ENCODE data around the gene EPN1.
"Not testable (repeated sequence)": the region's sequence is repeated elsewhere in the genome, so short reads cannot be mapped to it uniquely, and the experiment has no call there.

The EPN1 gene

DNA sequence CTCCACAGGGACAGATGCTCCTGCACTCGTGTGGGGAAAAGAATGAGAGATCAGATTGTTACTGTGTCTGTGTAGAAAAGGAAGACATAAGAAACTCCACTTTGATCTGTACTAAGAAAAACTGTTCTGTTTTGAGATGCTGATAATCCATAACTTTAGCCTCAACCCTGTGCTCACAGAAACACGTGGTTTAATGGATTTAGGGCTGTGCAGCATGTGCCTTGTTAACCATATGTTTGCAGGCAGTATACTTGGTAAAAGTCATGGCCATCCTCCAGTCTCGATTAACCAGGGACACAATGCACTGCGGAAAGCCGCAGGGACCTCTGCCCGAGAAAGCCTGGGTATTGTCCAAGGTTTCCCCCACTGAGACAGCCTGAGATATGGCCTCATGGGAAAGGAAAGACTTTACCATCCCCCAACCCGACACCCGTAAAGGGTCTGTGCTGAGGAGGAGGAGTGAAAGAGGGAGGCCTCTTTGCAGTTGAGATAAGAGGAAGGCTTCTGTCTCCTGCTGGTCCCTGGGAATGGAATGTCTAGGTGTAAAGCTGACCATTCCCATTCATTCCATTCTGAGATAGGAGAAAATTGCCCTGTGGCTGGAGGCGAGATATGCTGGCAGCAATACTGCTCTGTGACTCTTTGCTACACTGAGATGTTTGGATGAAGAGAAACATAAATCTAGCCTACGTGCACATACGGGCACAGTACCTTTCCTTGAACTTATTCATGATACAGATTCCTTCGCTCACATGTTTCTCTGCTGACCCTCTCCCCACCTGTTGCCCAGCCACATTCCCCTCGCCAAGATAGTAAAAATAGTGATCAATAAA, 43.1 kb downstream of the EPN1 start:
- not testable (repeated sequence) for DNase-seq (ENCODE audit: low read depth in 2 of 2, low spot score in 1 of 2)

DNA sequence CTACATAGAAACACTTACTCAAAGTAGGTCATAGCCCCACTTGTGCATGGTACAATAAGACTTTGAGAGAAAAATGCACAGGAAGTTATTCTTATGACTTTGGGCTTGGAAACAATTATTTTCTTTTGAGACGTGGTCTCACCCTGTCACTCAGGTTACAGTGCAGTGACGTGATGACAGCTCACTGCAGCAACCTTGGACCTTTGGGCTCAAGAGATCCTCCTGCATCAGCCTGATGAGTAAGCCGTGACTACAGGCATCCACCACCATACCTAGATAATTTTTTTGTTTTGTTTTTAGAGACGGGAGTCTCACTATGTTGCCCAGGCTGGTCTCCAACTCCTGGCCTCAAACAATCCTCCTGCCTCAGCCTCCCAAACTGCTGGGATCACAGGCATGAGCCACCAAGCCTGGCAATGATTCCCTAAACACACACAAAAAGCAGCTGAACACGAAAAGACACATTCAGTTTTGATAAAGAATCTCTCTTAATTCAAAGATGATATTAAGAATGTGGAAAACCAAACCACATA, 45.3 kb downstream of the EPN1 start:
- DNase-seq (ENCODE audit: low read depth in 2 of 2, low spot score in 1 of 2) = no peak

DNA sequence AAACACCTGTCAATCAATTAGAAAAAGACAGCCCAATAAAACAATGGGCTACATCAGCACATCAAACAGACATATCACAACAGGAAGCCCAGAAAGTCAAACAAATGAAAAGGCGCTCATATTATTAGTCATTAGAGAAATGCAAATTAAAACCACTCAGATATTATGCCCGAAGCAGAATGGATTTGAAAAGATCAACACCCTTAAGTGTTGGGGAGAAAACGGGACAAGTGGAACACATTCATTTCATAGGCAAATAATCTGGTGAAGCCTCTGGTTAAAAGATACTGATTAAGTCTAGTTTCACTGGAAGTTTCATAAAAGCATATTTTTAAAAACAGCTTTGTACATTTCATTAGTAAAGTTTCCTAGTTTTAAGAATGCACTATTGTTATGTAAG, 45.8 kb downstream of the EPN1 start:
- no peak for DNase-seq (ENCODE audit: low read depth in 2 of 2, low spot score in 1 of 2)

DNA sequence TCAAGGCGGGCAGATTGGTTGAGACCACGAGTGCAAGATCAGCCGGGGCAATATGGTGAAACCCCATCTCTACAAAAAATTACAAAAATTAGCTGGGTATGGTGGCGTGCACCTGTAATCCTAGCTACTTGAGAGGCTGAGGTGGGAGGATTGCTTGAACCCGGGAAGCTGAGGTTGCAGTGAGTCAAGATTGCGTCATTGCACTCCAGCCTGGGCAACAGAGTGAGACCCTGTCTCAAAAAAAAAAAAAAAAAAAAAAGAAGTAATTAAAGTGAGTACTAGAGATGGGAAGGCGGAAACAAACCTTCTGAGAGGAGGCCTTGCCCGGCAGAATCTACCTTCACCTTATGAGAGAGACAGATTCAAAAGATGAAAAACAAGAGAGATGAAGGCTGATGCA, 48.5 kb downstream of the EPN1 start:
- DNase-seq (ENCODE audit: low read depth in 2 of 2, low spot score in 1 of 2) = no peak

DNA sequence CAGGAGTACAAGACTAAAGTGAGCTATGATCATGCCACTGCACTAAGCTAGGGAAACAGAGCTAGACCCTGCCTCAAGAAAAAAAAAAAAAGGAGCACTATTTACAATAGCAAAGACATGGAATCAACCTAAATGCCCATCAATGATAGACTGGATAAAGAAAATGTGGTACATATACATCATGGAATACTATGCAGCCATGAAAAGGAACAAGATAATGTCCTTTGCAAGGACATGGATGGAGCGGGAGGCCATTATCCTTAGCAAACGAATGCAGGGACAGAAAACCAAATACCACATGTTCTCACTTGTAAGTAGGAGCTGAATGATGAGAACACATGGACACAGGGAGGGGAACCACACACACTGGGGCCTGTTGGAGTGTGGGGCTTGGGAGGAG, 55.4 kb downstream of the EPN1 start:
- DNase-seq (ENCODE audit: low read depth in 2 of 2, low spot score in 1 of 2) = not testable (repeated sequence)

DNA sequence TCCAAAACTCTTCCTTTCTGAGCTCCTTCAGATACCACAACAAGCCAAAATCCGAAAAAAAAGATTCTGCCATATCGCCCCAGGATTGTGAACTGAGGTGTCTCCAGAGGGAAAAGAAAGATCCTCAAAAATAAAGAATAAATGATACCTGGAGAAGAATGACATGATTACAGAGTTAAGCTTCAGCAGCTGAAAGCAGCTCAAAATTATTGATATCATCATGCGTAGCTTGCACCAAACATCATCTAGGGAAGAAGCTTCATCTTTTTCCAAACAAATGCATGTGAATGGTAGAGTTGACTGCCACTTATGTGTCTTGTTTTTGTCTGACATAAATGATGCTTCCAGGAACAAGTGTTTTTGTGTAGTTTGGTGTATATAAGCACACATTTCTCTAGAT, 63.3 kb downstream of the EPN1 start, which contains the start of gene NLRP9:
NLRP9 (minus strand) TSS at position 101 of the 400 bp plus-strand sequence; CDS start at position 73, 28 bp downstream.
- DNase-seq (ENCODE audit: low read depth in 2 of 2, low spot score in 1 of 2) = no peak

DNA sequence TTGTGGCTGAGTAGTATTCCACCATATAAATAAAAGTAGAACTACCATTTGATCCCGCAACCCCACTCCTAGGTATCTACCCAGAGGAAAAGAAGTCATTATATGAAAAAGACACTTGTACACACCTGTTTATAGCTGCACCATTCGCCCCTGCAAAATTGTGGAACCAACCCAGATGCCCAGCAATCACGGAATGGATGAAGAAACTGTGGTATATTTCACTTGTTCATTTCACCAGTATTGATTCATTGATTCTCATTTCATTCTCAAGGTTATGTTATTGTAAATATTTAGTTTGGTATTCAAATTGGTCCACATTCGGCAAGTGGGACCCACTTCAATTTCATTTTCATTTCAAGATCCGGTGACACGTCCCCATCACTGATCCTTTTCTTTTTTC, 75.7 kb downstream of the EPN1 start:
- DNase-seq (ENCODE audit: low read depth in 2 of 2, low spot score in 1 of 2) = no peak

DNA sequence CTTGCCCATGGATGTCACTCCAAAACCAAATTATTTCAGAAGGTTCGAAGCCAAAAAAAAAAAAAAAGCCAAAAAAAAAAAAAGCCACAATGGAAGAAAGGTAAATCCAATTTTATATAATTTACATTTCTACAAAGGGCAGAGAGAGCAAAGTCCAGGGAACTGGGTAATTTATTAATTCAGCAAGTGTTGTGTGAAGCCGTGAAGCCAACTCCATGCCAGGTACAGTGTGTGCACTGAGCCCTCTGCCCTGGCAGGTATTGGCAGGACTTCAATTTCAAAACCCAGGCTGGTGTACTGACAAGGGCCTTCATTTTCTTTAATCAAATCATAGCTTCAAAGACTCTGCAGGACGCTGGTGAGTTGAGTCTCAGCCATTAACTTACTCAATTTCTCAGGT, 78.4 kb downstream of the EPN1 start:
- DNase-seq (ENCODE audit: low read depth in 2 of 2, low spot score in 1 of 2) = no peak

DNA sequence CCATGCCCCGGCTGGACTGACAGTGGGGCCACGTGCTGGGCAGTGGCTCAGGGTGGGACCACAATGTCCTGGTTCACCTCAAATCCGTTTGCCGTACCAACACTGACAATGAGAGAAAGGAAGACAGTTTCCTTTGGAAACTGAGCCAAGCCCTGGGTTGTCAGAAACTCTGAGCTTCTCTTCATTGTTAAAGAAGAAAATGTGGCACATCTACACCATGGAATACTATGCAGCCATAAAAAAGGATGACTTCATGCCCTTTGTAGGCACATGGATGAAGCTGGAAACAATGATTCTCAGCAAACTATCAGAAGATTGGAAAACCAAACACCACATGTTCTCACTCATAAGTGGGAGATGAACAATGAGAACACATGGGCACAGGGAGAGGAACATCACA, 81.8 kb downstream of the EPN1 start:
- DNase-seq (ENCODE audit: low read depth in 2 of 2, low spot score in 1 of 2) = not testable (repeated sequence)

DNA sequence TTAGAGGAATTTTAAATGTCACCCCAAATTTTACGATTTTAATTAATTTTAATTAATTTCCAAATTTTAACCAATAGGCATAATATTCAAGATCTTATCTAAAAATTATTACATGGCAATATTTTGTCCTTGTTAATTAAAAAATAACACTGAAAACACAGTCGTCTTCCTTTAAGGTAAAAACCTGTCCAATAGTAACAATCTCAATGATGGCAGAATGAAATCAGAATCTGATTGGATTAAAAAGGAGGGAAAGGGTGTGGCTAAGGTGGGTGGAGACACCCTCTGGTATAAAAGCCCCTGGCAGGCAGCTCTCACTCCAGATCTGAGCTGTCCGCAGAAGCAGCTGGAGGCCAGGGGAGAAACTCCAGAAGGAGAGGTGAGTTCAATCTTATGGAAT, 83.8 kb downstream of the EPN1 start, which contains the start of gene RFPL4A:
RFPL4A (plus strand) TSS at position 301 of the 400 bp plus-strand sequence. CDS start 2,704 bp downstream, outside the sequence.
- DNase-seq (ENCODE audit: low read depth in 2 of 2, low spot score in 1 of 2) = not testable (repeated sequence)
